Trophoblast cell (in vitro differentiated cells and primary cell): Measurements from ENCODE around the gene ZNF549. TPM values are rescaled to one million over a fixed set of nuclear protein-coding genes. Genes with fewer than 3 reads are reported as not detected.
"Not testable (repeated sequence)": the region's sequence is repeated elsewhere in the genome, so short reads cannot be mapped to it uniquely, and the experiment has no call there.

Source experiments
- DNase-seq, 2 donors: peaks; one replicate each; pipeline ENCODE4 v3.0.0-alpha.2; 2016
- H2AFZ ChIP-seq: 2 replicates; pipeline ENCODE4 v1.6.1; 2013; ENCODE audit warnings: low read length, moderate library complexity, mild to moderate bottlenecking; ENCODE audit not compliant: insufficient read depth, poor library complexity
- H2AK5ac ChIP-seq: 2 replicates; pipeline ENCODE4 v1.6.1; 2013; ENCODE audit warnings: mild to moderate bottlenecking, low read length
- H2BK120ac ChIP-seq: 2 replicates; pipeline ENCODE4 v1.6.1; 2013; ENCODE audit warnings: low read length, mild to moderate bottlenecking, moderate library complexity; ENCODE audit not compliant: insufficient read depth, poor library complexity
- H2BK12ac ChIP-seq: 2 replicates; pipeline ENCODE4 v1.6.1; 2013; ENCODE audit warnings: mild to moderate bottlenecking, low read length, moderate library complexity
- H2BK5ac ChIP-seq: 2 replicates; pipeline ENCODE4 v1.6.1; 2013; ENCODE audit warnings: low read length, low read depth, moderate library complexity, mild to moderate bottlenecking; ENCODE audit not compliant: poor library complexity
- H3K14ac ChIP-seq: 2 replicates; pipeline ENCODE4 v1.6.1; 2013; ENCODE audit warnings: mild to moderate bottlenecking, low read length
- H3K18ac ChIP-seq: 2 replicates; pipeline ENCODE4 v1.6.1; 2013; ENCODE audit warnings: mild to moderate bottlenecking, low read length
- H3K23ac ChIP-seq: 2 replicates; pipeline ENCODE4 v1.6.1; 2013; ENCODE audit warnings: low read length
- H3K27ac ChIP-seq: 2 replicates; pipeline ENCODE4 v1.5.1; 2013; ENCODE audit warnings: low read depth, mild to moderate bottlenecking, inconsistent platforms, low read length, moderate library complexity
- H3K27me3 ChIP-seq: 2 replicates; pipeline ENCODE4 v1.6.1; 2013; ENCODE audit warnings: inconsistent platforms, mild to moderate bottlenecking, low read length, moderate library complexity; ENCODE audit not compliant: insufficient read depth
- H3K36me3 ChIP-seq, 2 experiments: 1 replicate in 1 of 2; 2 replicates in 1 of 2; pipeline ENCODE4 v1.6.1; 2013; ENCODE audit warnings: low read length in 2 of 2, mild to moderate bottlenecking in 2 of 2, moderate library complexity in 1 of 2; ENCODE audit not compliant: insufficient read depth in 2 of 2, control insufficient read depth in 1 of 2
- H3K4ac ChIP-seq: 2 replicates; pipeline ENCODE4 v1.6.1; 2013; ENCODE audit warnings: low read depth, mild to moderate bottlenecking, low read length, moderate library complexity
- H3K4me1 ChIP-seq, 2 experiments: 1 replicate in 1 of 2; 2 replicates in 1 of 2; pipeline ENCODE4 v1.6.1; 2013; ENCODE audit warnings: low read length in 2 of 2, mild to moderate bottlenecking in 2 of 2, moderate library complexity in 1 of 2; ENCODE audit not compliant: insufficient read depth in 2 of 2, control insufficient read depth in 1 of 2
- H3K4me2 ChIP-seq: 2 replicates; pipeline ENCODE4 v1.6.1; 2013; ENCODE audit warnings: inconsistent platforms, mild to moderate bottlenecking, low read length, moderate library complexity
- H3K4me3 ChIP-seq: 2 replicates; pipeline ENCODE4 v1.5.1; 2013; ENCODE audit warnings: mild to moderate bottlenecking, low read depth, low read length, inconsistent platforms
- H3K79me1 ChIP-seq: one replicate; pipeline ENCODE4 v1.6.1; 2013; ENCODE audit warnings: low read length
- H3K79me2 ChIP-seq: 2 replicates; pipeline ENCODE4 v1.6.1; 2013; ENCODE audit warnings: low read length, mild to moderate bottlenecking; ENCODE audit not compliant: control insufficient read depth, insufficient read depth, poor library complexity
- H3K9ac ChIP-seq: 2 replicates; pipeline ENCODE4 v1.6.1; 2013; ENCODE audit warnings: mild to moderate bottlenecking, low read length
- H3K9me3 ChIP-seq: 2 replicates; pipeline ENCODE4 v1.6.1; 2013; ENCODE audit warnings: low read depth, mild to moderate bottlenecking, control low read depth, inconsistent platforms, low read length; ENCODE audit not compliant: insufficient read depth
- H4K12ac ChIP-seq: 2 replicates; pipeline ENCODE4 v1.6.1; 2013; ENCODE audit warnings: low read depth, mild to moderate bottlenecking, low read length, moderate library complexity
- H4K8ac ChIP-seq: 2 replicates; pipeline ENCODE4 v1.6.1; 2013; ENCODE audit warnings: low read depth, mild to moderate bottlenecking, low read length, moderate library complexity
- H4K91ac ChIP-seq: one replicate; pipeline ENCODE4 v1.6.1; 2013; ENCODE audit warnings: low read depth, mild to moderate bottlenecking, low read length, moderate library complexity
- WGBS: extraction: QIAGEN DNeasy Blood & Tissue Kit; methylation state at CpG from one replicate; pipeline ENCODE4 v1.1.7; 2013; ENCODE audit warnings: missing lambda C conversion rate; ENCODE audit not compliant: insufficient read length, insufficient coverage; ENCODE audit errors: extremely low coverage; 5-methylcytosine and 5-hydroxymethylcytosine counted together
- polyA plus RNA-seq: library from polyadenylated mRNA; stranded (reverse); fragments of 200-250 nt; gene quantifications from 2 replicates; pipeline ENCODE4 v1.2.3, GENCODE V29; 2013

The ZNF549 gene
- 2.8 and 3.1 TPM in 2 replicates for polyA plus RNA-seq

DNA sequence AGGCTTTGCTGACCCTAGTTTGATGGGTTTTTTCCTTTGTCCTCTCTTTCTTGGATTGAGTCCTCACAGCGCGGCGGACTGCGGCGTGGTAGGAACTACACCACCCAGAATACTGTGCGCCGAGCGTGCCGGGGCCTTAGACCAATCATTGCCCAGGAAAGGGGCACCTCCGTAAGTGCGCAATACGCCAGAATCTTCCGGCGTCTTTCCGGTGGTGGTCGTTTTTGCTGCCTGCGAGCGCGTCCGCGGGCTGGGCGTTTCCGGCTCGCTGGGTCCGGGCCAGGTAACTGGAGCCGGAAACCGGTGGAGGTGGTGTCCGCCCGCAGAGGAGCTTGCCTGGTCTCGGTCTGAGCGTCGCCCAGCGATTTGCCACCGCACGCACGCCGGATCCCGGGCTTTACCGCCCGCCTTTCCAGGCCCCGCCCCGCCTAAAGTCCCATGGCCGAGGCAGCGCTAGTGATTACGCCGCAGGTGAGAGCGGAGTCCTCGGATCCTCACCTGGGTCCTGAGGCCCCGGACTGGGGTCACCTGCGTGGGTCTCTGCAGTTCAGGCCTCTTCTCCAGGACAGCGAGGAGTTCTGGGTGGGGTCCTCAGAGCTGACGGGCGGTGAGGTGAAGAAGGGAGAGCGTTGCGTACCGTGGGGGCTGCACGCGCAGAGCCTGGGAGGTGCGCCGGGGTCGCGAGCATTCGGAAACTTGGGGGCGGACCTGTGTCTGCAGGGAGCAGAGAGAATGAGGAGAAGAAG, at the start of gene ZNF549:
Gene ZNF549 (plus strand): TSS at position 221 of the 746 bp plus-strand sequence. CDS start 218 bp downstream, at position 439.
- no peaks in the 10 kb centered on the region for H3K27me3 ChIP-seq
- no peak within 1 kb of the TSS for H2AK5ac ChIP-seq
- peak within 1 kb of the TSS; percentile 61 for H4K91ac ChIP-seq
- peak within 1 kb of the TSS; percentile 72 for H2BK5ac ChIP-seq
- peak within 1 kb of the TSS; percentile 73 for H4K12ac ChIP-seq
- H3K79me2 ChIP-seq, result peaks cover 5% of the 10 kb centered on the region
- peaks cover 0 to 2% of the 10 kb centered on the region in 2 experiments for H3K36me3 ChIP-seq
- peaks cover 3 to 4% of the 10 kb centered on the region in 2 experiments for H3K4me1 ChIP-seq
- H3K27ac ChIP-seq, result peak within 1 kb of the TSS; percentile 80
- H2AFZ ChIP-seq, result peak within 1 kb of the TSS; percentile 74
- no CpG with 5 or more reads among the region's 64 CpGs for WGBS
- peak within 1 kb of the TSS; percentile 31 for H3K14ac ChIP-seq
- H3K79me1 ChIP-seq, result peaks cover 4% of the 10 kb centered on the region
- H2BK120ac ChIP-seq, result peak within 1 kb of the TSS; percentile 46
- no peak within 1 kb of the TSS for H3K23ac ChIP-seq
- peak within 1 kb of the TSS; percentile 44 for H3K4ac ChIP-seq
- H4K8ac ChIP-seq, result peak within 1 kb of the TSS; percentile 80
- H3K18ac ChIP-seq, result peak within 1 kb of the TSS; percentile 63
- H3K9ac ChIP-seq, result peak within 1 kb of the TSS; percentile 21
- H2BK12ac ChIP-seq, result no peak within 1 kb of the TSS
- H3K4me2 ChIP-seq, result peak within 1 kb of the TSS; percentile 91
- H3K9me3 ChIP-seq, result no peaks in the 10 kb centered on the region
- DNase-seq, result peak; percentile 92 to 94
- H3K4me3 ChIP-seq, result peak within 1 kb of the TSS; percentile 84

GRCh38 chr19:57487477-57488298, 39.5 kb upstream of the ZNF549 start, which contains the start of gene ZNF419:
Gene ZNF419 (plus strand): TSS chr19:57487750. CDS start chr19:57487951, 201 bp downstream.
- DNase-seq, result peak; percentile 93 to 97
- not testable (repeated sequence) for H3K9me3 ChIP-seq, H3K23ac ChIP-seq, H2BK12ac ChIP-seq, H2BK5ac ChIP-seq, H3K79me1 ChIP-seq, H3K79me2 ChIP-seq, H3K4me1 ChIP-seq, H2AK5ac ChIP-seq, H3K27me3 ChIP-seq
- Histone ChIP-seq H4K8ac (peak within 1 kb of the TSS; percentile 98), H3K36me3 (peaks cover 15 to 22% of the 10 kb centered on the region in 2 experiments), H3K9ac (peak within 1 kb of the TSS; percentile 89), H3K27ac (peak within 1 kb of the TSS; percentile 50), H3K14ac (peak within 1 kb of the TSS; percentile 97), H2BK120ac (peak within 1 kb of the TSS; percentile 79), H4K12ac (peak within 1 kb of the TSS; percentile 96), H2AFZ (peak within 1 kb of the TSS; percentile 50), H4K91ac (peak within 1 kb of the TSS; percentile 65), H3K4me2 (peak within 1 kb of the TSS; percentile 57), H3K4ac (peak within 1 kb of the TSS; percentile 67), H3K18ac (peak within 1 kb of the TSS; percentile 82), H3K4me3 (peak within 1 kb of the TSS; percentile 85)
- 100% methylated on average over 2 of the region's 69 CpGs for whole genome bisulfite sequencing

DNA sequence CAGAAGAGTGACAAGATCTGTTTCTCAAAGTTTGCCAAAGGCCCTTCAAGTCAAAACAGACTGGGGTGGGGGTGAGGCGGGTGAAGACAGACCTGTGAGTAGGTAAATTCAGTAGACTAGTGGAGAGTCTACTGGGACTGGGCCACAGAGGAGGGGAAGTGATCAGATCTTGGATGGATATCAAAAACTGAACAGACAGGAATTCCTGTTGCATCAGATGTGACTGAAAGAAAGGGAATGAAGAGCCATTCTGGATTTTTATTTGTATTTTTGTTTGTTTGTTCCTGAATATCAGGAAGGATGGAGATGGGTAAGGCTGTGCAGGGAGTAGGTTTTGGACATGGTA, 38.9 kb upstream of the ZNF549 start:
- H4K12ac ChIP-seq, H3K14ac ChIP-seq, H3K4me3 ChIP-seq, H4K8ac ChIP-seq, H4K91ac ChIP-seq, H3K23ac ChIP-seq, H3K9me3 ChIP-seq, H3K4me1 ChIP-seq, H2BK5ac ChIP-seq, H3K27me3 ChIP-seq, H3K18ac ChIP-seq, DNase-seq, H2AK5ac ChIP-seq, H3K4ac ChIP-seq, H3K79me1 ChIP-seq, H3K27ac ChIP-seq, H2BK120ac ChIP-seq, H3K79me2 ChIP-seq, H2AFZ ChIP-seq, H2BK12ac ChIP-seq: not testable (repeated sequence)
- WGBS, result no CpG with 5 or more reads among the region's 1 CpG
- peak overlapping the region; percentile 74 for H3K9ac ChIP-seq
- peaks cover 16 to 27% of the 10 kb centered on the region in 2 experiments for H3K36me3 ChIP-seq
- peak overlapping the region; percentile 52 for H3K4me2 ChIP-seq

GRCh38 chr19:57499332-57499679, 27.9 kb upstream of the ZNF549 start:
- H3K23ac ChIP-seq, H3K18ac ChIP-seq, H2AK5ac ChIP-seq, H2BK5ac ChIP-seq, H3K4ac ChIP-seq, H2AFZ ChIP-seq, DNase-seq, H3K79me2 ChIP-seq, H2BK120ac ChIP-seq, H2BK12ac ChIP-seq, H3K9ac ChIP-seq, H4K12ac ChIP-seq, H3K4me2 ChIP-seq, H3K14ac ChIP-seq, H3K4me1 ChIP-seq, H4K8ac ChIP-seq, H3K79me1 ChIP-seq, H3K27me3 ChIP-seq, H4K91ac ChIP-seq, H3K36me3 ChIP-seq, H3K27ac ChIP-seq, H3K9me3 ChIP-seq, H3K4me3 ChIP-seq: not testable (repeated sequence)
